HepG2 (cell line): ENCODE data around the gene TBC1D16. TPM values are rescaled to one million over a fixed set of nuclear protein-coding genes. Genes with fewer than 3 reads are reported as not detected.

Experiments
- ARNT2 ChIP-seq: sonication (generic); formaldehyde crosslinking; IDR thresholded peaks from 2 replicates; pipeline ENCODE4 v1.8.0; 2022; ENCODE audit warnings: mild to moderate bottlenecking, low read depth, missing genetic modification reagents, moderate library complexity
- ELF1 ChIP-seq: sonication (generic); formaldehyde crosslinking; IDR thresholded peaks from 2 replicates; pipeline ENCODE4 v1.4.0; 2020; ENCODE audit warnings: missing genetic modification reagents
- EP300 ChIP-seq, 3 experiments: sonication (generic) in 1 of 3; formaldehyde crosslinking in 1 of 3; IDR thresholded peaks; 2 replicates each; pipeline versions ENCODE4 v1.5.1 to v1.6.1; 2011 to 2020; ENCODE audit warnings: low read depth in 2 of 3, low read length in 2 of 3, borderline replicate concordance in 1 of 3, improper control_type of control experiment in 1 of 3, mild to moderate bottlenecking in 1 of 3, missing genetic modification reagents in 1 of 3, moderate library complexity in 1 of 3
- HIVEP1 ChIP-seq: sonication (generic); formaldehyde crosslinking; IDR thresholded peaks from 2 replicates; pipeline ENCODE4 v1.4.0; 2020; ENCODE audit warnings: mild to moderate bottlenecking, missing genetic modification reagents
- NCOA2 ChIP-seq: sonication (generic); formaldehyde crosslinking; IDR thresholded peaks from 2 replicates; pipeline ENCODE4 v1.8.0; 2022; ENCODE audit warnings: inconsistent platforms
- PITX1 ChIP-seq: sonication (generic); formaldehyde crosslinking; IDR thresholded peaks from 2 replicates; pipeline ENCODE4 v1.5.1; 2020; ENCODE audit warnings: mild to moderate bottlenecking, missing genetic modification reagents
- SALL1 ChIP-seq: sonication (generic); formaldehyde crosslinking; IDR thresholded peaks from 2 replicates; pipeline ENCODE4 v1.8.0; 2022; ENCODE audit warnings: mild to moderate bottlenecking, missing genetic modification reagents
- SOX13 ChIP-seq, 3 experiments: fragments of 450-650 bp in 1 of 3; sonication (generic) in 1 of 3; formaldehyde crosslinking in 1 of 3; IDR thresholded peaks in 2 of 3; conservative IDR thresholded peaks in 1 of 3; 2 replicates each; pipeline versions ENCODE4 v1.5.0 to v1.6.1; 2016 to 2020; ENCODE audit warnings: antibody characterized with exemption in 1 of 3, mild to moderate bottlenecking in 1 of 3, missing compliant biosample characterization in 1 of 3, missing genetic modification reagents in 1 of 3, moderate library complexity in 1 of 3
- SPEN ChIP-seq: sonication (generic); formaldehyde crosslinking; IDR thresholded peaks from 2 replicates; pipeline ENCODE4 v1.5.1; 2020; ENCODE audit warnings: low read depth, mild to moderate bottlenecking, missing genetic modification reagents
- ZFAT ChIP-seq: sonication (generic); formaldehyde crosslinking; conservative IDR thresholded peaks from 2 replicates; pipeline ENCODE4 v1.8.1; 2023; ENCODE audit warnings: missing genetic modification reagents, inconsistent platforms
- ZNF331 ChIP-seq: sonication (generic); formaldehyde crosslinking; IDR thresholded peaks from 2 replicates; pipeline ENCODE4 v1.4.0; 2020; ENCODE audit warnings: missing genetic modification reagents
- ZNF629 ChIP-seq: sonication (generic); formaldehyde crosslinking; conservative IDR thresholded peaks from 2 replicates; pipeline ENCODE4 v1.5.0; 2020; ENCODE audit warnings: missing genetic modification reagents
- polyA plus RNA-seq, 8 experiments: library from polyadenylated mRNA; depleted of rRNA in 3 of 8; stranded (reverse) in 7 of 8; unstranded in 1 of 8; fragments of >200 nt; fragmentation: Illumina TruSeq in 4 of 8; extraction: Trizol in 4 of 8; gene quantifications; 2 replicates each; pipeline versions ENCODE4 v1.2.1 to v1.2.3, GENCODE V29; 2011 to 2016; ENCODE audit warnings: low read depth in 4 of 8, missing spikeins in 1 of 8, mixed read lengths in 1 of 8; ENCODE audit not compliant: insufficient read depth in 1 of 8
- total RNA-seq, 5 experiments: library from RNA; depleted of rRNA; stranded (reverse); fragments of >200 nt; fragmentation: Illumina TruSeq; extraction: Trizol; gene quantifications; 2 replicates each; pipeline ENCODE4 v1.2.3, GENCODE V29; 2016; ENCODE audit warnings: low read depth in 1 of 5
- TF ChIP-seq, protein P1 (sequence below): sonication (generic); formaldehyde crosslinking; IDR thresholded peaks from 2 replicates; pipeline ENCODE4 v1.4.0; 2020; ENCODE audit warnings: low read depth, mild to moderate bottlenecking, missing genetic modification reagents
- TF ChIP-seq, protein P2 (sequence below): IDR thresholded peaks from 2 replicates; pipeline ENCODE4 v1.4.0; 2020; ENCODE audit warnings: mild to moderate bottlenecking, missing genetic modification reagents
- TF ChIP-seq, protein P3 (sequence below): IDR thresholded peaks from 2 replicates; pipeline ENCODE4 v1.6.1; 2012; ENCODE audit warnings: inconsistent platforms
- TF ChIP-seq, protein P4 (sequence below): sonication (generic); formaldehyde crosslinking; IDR thresholded peaks from 2 replicates; pipeline ENCODE4 v1.4.0; 2020; ENCODE audit warnings: missing genetic modification reagents, borderline replicate concordance
- TF ChIP-seq, protein P5 (sequence below): sonication (generic); formaldehyde crosslinking; IDR thresholded peaks from 2 replicates; pipeline ENCODE4 v1.4.0; 2020; ENCODE audit warnings: mild to moderate bottlenecking, missing genetic modification reagents

Gene TBC1D16
- total and polyA plus RNA-seq, 2 of the 13 experiments (the other 11 are each of a cell fraction or from before 2014, with no cell fraction given): 14.9 to 24.9 TPM

DNA sequence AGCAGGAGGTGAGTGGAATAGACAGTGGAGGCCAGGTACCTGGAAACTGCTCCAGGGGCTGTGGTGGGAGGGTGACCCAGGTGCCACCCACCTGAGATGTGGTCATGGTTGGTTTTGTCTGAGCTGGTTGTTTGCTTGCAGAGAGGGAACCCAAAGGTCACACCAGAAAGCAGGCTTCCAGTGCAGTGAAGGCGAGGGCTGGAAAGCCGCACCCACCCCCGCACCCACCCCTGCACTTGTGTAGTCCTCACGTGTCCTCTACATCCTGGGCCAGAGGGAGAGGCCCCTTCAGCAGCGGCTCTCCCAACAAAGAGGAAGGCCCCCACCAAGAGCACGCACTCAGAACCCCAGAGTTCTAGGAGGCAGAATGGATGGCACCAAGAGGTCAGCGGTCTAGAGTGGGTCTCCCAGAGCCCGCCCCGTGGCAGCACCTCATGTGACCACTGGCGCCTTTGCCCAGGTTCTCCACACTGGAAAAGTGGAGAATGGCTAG, 103.8 kb downstream of the TBC1D16 start (continued):
- TF ChIP-seq SOX13 (IDR thresholded peaks at IDR 0.05) (no peak), SOX13 (CRISPR knock-in tag; conservative IDR thresholded peaks at IDR 0.05 in 1 of 2, IDR thresholded peaks at IDR 0.05 in 1 of 2) (peak in 1 of 2 experiments; percentile 76; a peak in 2 of 4 replicates), SALL1 (peak; percentile 55; the same call in 1 of the 2 replicates), PITX1 (CRISPR knock-in tag) (peak; percentile 76), ZFAT (CRISPR knock-in tag) (no peak), ZNF331 (peak; percentile 84; the same call in 1 of the 2 replicates), EP300 (IDR thresholded peaks at IDR 0.05; ENCODE audit: low read depth in 2 of 2, low read length in 2 of 2) (peak in 1 of 2 experiments; percentile 65; a peak in 2 of 4 replicates), EP300 (CRISPR knock-in tag; IDR thresholded peaks at IDR 0.05; ENCODE audit: borderline replicate concordance) (no peak), ZNF629 (CRISPR knock-in tag) (0 out of 2 replicates have a peak, but pooled peaks have one; percentile 9), ELF1 (CRISPR knock-in tag) (peak; percentile 16; the same call in 1 of the 2 replicates), NCOA2 (CRISPR knock-in tag) (peak; percentile 48), SPEN (CRISPR knock-in tag) (0 out of 2 replicates have a peak, but pooled peaks have one; percentile 51), HIVEP1 (CRISPR knock-in tag) (peak; percentile 81), ARNT2 (CRISPR knock-in tag) (no peak)
- TF ChIP-seq, protein P1, sequence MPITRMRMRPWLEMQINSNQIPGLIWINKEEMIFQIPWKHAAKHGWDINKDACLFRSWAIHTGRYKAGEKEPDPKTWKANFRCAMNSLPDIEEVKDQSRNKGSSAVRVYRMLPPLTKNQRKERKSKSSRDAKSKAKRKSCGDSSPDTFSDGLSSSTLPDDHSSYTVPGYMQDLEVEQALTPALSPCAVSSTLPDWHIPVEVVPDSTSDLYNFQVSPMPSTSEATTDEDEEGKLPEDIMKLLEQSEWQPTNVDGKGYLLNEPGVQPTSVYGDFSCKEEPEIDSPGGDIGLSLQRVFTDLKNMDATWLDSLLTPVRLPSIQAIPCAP (CRISPR knock-in tag): no peak
- TF ChIP-seq, protein P2, sequence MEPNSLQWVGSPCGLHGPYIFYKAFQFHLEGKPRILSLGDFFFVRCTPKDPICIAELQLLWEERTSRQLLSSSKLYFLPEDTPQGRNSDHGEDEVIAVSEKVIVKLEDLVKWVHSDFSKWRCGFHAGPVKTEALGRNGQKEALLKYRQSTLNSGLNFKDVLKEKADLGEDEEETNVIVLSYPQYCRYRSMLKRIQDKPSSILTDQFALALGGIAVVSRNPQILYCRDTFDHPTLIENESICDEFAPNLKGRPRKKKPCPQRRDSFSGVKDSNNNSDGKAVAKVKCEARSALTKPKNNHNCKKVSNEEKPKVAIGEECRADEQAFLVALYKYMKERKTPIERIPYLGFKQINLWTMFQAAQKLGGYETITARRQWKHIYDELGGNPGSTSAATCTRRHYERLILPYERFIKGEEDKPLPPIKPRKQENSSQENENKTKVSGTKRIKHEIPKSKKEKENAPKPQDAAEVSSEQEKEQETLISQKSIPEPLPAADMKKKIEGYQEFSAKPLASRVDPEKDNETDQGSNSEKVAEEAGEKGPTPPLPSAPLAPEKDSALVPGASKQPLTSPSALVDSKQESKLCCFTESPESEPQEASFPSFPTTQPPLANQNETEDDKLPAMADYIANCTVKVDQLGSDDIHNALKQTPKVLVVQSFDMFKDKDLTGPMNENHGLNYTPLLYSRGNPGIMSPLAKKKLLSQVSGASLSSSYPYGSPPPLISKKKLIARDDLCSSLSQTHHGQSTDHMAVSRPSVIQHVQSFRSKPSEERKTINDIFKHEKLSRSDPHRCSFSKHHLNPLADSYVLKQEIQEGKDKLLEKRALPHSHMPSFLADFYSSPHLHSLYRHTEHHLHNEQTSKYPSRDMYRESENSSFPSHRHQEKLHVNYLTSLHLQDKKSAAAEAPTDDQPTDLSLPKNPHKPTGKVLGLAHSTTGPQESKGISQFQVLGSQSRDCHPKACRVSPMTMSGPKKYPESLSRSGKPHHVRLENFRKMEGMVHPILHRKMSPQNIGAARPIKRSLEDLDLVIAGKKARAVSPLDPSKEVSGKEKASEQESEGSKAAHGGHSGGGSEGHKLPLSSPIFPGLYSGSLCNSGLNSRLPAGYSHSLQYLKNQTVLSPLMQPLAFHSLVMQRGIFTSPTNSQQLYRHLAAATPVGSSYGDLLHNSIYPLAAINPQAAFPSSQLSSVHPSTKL (CRISPR knock-in tag): peak; percentile 71
- TF ChIP-seq, protein P3, sequence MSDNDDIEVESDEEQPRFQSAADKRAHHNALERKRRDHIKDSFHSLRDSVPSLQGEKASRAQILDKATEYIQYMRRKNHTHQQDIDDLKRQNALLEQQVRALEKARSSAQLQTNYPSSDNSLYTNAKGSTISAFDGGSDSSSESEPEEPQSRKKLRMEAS: peak; percentile 17; the same call in 1 of the 2 replicates
- TF ChIP-seq, protein P4, sequence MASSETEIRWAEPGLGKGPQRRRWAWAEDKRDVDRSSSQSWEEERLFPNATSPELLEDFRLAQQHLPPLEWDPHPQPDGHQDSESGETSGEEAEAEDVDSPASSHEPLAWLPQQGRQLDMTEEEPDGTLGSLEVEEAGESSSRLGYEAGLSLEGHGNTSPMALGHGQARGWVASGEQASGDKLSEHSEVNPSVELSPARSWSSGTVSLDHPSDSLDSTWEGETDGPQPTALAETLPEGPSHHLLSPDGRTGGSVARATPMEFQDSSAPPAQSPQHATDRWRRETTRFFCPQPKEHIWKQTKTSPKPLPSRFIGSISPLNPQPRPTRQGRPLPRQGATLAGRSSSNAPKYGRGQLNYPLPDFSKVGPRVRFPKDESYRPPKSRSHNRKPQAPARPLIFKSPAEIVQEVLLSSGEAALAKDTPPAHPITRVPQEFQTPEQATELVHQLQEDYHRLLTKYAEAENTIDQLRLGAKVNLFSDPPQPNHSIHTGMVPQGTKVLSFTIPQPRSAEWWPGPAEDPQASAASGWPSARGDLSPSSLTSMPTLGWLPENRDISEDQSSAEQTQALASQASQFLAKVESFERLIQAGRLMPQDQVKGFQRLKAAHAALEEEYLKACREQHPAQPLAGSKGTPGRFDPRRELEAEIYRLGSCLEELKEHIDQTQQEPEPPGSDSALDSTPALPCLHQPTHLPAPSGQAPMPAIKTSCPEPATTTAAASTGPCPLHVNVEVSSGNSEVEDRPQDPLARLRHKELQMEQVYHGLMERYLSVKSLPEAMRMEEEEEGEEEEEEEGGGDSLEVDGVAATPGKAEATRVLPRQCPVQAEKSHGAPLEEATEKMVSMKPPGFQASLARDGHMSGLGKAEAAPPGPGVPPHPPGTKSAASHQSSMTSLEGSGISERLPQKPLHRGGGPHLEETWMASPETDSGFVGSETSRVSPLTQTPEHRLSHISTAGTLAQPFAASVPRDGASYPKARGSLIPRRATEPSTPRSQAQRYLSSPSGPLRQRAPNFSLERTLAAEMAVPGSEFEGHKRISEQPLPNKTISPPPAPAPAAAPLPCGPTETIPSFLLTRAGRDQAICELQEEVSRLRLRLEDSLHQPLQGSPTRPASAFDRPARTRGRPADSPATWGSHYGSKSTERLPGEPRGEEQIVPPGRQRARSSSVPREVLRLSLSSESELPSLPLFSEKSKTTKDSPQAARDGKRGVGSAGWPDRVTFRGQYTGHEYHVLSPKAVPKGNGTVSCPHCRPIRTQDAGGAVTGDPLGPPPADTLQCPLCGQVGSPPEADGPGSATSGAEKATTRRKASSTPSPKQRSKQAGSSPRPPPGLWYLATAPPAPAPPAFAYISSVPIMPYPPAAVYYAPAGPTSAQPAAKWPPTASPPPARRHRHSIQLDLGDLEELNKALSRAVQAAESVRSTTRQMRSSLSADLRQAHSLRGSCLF (CRISPR knock-in tag): no peak
- TF ChIP-seq, protein P5, sequence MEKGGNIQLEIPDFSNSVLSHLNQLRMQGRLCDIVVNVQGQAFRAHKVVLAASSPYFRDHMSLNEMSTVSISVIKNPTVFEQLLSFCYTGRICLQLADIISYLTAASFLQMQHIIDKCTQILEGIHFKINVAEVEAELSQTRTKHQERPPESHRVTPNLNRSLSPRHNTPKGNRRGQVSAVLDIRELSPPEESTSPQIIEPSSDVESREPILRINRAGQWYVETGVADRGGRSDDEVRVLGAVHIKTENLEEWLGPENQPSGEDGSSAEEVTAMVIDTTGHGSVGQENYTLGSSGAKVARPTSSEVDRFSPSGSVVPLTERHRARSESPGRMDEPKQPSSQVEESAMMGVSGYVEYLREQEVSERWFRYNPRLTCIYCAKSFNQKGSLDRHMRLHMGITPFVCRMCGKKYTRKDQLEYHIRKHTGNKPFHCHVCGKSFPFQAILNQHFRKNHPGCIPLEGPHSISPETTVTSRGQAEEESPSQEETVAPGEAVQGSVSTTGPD (CRISPR knock-in tag): peak; percentile 88
